NCI-H69 (cell line): ENCODE measurements around the gene ECM2.

Source experiments
- DNase-seq: peaks from one replicate; lab custom pipeline; 2025; lab: John Stamatoyannopoulos, UW

ECM2 gene

DNA sequence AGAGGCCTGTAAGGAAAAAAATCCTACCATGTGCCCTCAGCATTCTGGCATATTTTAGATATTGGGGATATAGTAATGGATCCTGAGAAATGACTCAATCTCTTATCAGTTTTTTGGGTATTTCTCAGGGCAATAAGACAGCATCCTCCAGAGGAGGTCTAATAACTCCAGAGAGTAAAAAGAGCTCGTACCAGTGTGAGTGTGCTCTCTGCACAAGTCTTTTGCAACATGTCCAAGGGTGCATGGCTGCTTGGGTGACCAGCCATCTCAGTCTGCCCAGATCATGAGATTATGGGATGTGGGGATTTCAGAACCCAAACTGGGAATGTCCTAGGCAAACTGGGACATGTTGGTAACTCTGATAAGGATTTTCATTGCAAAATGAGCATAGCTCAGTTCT, 68.7 kb downstream of the ECM2 start:
- no peak for DNase-seq

DNA sequence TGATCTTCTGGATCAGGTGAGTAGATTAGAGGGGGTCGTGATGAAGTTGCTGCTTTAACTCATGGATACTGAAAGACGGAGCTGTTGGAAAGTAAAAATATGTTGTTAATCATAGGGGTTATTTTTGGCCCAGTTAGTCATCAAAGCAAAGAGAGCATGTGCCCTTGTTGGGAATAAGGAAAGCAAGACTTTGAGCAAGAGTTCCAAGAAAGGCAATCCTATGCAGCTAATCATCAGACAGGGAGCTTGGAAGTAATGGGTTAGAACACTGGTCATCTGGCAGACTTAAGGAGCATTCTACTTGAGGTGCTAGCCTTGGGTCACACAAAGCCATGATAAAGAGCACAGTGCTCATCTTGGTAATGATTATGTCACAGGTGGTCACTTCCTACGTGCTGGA, 71.8 kb downstream of the ECM2 start:
- DNase-seq: no peak

DNA sequence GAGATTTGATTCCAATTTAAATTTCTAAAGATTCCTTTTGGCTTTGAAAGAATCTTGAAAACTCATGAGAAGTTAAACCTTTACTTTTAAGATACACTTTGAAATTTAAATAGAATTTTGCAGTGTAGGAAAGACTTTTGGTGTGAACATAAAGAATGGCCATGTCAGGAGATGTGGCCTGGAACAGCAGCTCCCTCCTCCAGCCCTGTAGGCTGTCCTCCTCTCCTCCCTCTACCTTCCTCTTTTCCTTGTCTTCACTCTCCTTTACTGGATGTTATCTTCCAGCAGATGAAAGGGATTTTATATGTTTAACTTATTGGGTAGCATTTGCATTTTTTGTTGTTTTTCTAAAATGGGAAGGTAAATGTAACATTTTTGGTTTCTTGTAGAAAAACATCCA, 72.4 kb downstream of the ECM2 start:
- no peak for DNase-seq

DNA sequence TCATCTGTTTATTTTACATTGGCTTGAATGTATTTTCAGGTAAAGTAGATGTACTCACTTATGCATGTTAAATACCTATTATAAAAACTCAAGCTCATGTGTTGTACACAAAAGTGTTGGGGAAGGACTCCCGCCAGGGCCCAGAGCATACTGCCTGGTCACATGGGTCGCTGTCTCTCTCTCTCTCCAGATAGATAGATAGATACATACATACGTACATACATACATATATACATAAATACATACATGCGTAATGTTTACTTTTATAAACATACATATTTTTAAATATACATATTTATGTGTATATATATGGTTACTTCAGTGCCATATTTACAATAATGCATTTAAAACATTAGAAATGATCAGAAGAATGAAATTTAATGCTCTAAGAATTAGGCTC, 78.2 kb downstream of the ECM2 start:
- DNase-seq: no peak

DNA sequence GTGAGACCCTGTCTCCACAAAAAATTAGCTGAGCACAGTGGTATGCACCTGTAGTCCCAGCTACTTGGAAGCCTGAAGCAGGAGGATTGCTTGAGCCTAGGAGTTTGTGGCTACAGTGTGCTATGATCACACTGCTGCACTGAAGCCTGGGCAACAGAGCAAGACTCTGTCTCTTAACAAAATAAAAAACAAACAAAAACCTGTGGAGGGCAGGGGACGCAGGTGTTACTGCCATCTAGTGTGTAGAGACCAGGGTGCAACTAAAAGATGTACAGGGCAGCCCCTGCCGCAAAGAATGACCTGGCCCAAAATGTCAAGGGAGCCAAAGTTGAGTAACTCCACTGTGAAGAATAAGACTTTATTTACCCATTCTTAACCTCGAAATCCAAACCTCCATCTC, 80.6 kb downstream of the ECM2 start:
- peak; percentile 61 for DNase-seq

DNA sequence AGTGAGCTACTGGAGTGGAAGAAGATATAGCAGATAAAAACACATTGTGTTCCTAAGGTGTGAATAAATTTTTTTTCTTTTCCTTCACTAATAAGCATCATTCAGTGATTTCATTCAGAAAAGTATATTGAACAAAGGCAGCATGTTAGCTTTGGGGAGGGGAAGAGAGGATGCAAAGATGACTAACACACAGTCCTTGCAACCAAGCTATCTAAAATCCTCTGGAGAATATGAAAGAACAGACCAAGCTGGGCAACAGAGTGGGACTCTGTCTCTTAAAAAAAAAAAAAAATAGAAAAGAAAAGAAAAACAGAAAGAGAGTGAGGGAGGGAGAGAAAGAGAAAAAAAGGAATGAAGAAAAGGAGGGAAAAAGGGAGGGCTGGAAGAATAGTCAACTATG, 89.3 kb downstream of the ECM2 start:
- peak; percentile 88 for DNase-seq
